NCI-H1436 (cell line): Measurements from ENCODE around the gene ADI1.
"Not testable (repeated sequence)": the region's sequence is repeated elsewhere in the genome, so short reads cannot be mapped to it uniquely, and the experiment has no call there.

ENCODE experiments used
- DNase-seq: peaks from one replicate; lab custom pipeline; 2025; lab: John Stamatoyannopoulos, UW

ADI1 gene

GRCh38 chr2:3529316-3530025 is 10.1 kb upstream of the ADI1 start:
- no peak for DNase-seq

GRCh38 chr2:3527886-3528785 is 8.8 kb upstream of the ADI1 start:
- no peak for DNase-seq

- no peak for DNase-seq
These were observed 7.5 kb upstream of the ADI1 start for GRCh38 chr2:3526871-3527270.

GRCh38 chr2:3523551-3524041 is 4.3 kb upstream of the ADI1 start:
- DNase-seq, result no peak

- no peak for DNase-seq
These were observed 3.7 kb upstream of the ADI1 start for GRCh38 chr2:3522961-3523421.

GRCh38 chr2:3520591-3520990 is 1.3 kb upstream of the ADI1 start:
- no peak for DNase-seq

GRCh38 chr2:3518496-3519254 is 656 bp downstream of the ADI1 start:
- DNase-seq, result peak; percentile 97

- no peak for DNase-seq
These were observed 1.3 kb downstream of the ADI1 start for GRCh38 chr2:3517948-3518495.

- no peak for DNase-seq
These were observed 2.5 kb downstream of the ADI1 start for GRCh38 chr2:3516831-3517230.

- not testable (repeated sequence) for DNase-seq
These were observed 3.9 kb downstream of the ADI1 start for GRCh38 chr2:3515438-3515837.

GRCh38 chr2:3513026-3513810 is 6.1 kb downstream of the ADI1 start:
- DNase-seq, result no peak

- no peak for DNase-seq
These were observed 7.2 kb downstream of the ADI1 start for GRCh38 chr2:3512086-3512485.

GRCh38 chr2:3505771-3506170 is 13.6 kb downstream of the ADI1 start:
- DNase-seq, result no peak

GRCh38 chr2:3504741-3505140 is 14.6 kb downstream of the ADI1 start:
- DNase-seq, result no peak

GRCh38 chr2:3503483-3503882 is 15.8 kb downstream of the ADI1 start:
- no peak for DNase-seq

GRCh38 chr2:3503046-3503445 is 16.3 kb downstream of the ADI1 start:
- no peak for DNase-seq

- DNase-seq, result no peak
These were observed 18.9 kb downstream of the ADI1 start for GRCh38 chr2:3500326-3500899.

- no peak for DNase-seq
These were observed 20.4 kb downstream of the ADI1 start for GRCh38 chr2:3498783-3499394.

GRCh38 chr2:3496708-3497080 is 22.6 kb downstream of the ADI1 start:
- not testable (repeated sequence) for DNase-seq

GRCh38 chr2:3494984-3495666 is 24.2 kb downstream of the ADI1 start:
- DNase-seq, result no peak
